ENCODE results near the gene PCDHB2. TPM values are rescaled to one million over a fixed set of nuclear protein-coding genes. Genes with fewer than 3 reads are reported as not detected.

The PCDHB2 gene
- total and polyA plus RNA-seq, 10 of the 15 experiments (the other 5 are each of a cell fraction or from before 2014, with no cell fraction given) = 0.08 to 0.17 (median 0.12) TPM; not detected in 6

- CTCF ChIA-PET = no interaction called here
- Histone ChIP-seq H3K36me3 (ENCODE audit: control insufficient read depth in 2 of 2, insufficient read depth in 2 of 2, low read length in 1 of 2) (no peaks in the 10 kb centered on the region), H3K9me3 (replicated peaks; ENCODE audit: control insufficient read depth, insufficient read depth, low read length) (no peaks in the 10 kb centered on the region; the same call in 2 of the 3 replicates), H3K4me3 (no peak overlapping the region), H3K27me3 (replicated peaks in 1 of 2; ENCODE audit: control insufficient read depth in 2 of 2, insufficient read depth in 2 of 2, low read length in 1 of 2) (no peaks in the 10 kb centered on the region), H3K9ac (ENCODE audit: control insufficient read depth, insufficient read depth, low read length) (no peak overlapping the region), H3K4me1 (ENCODE audit: control insufficient read depth, insufficient read depth, low read length) (no peaks in the 10 kb centered on the region), H3K79me2 (ENCODE audit: control insufficient read depth, insufficient read depth, low read length) (no peaks in the 10 kb centered on the region), H2AFZ (ENCODE audit: control insufficient read depth, low read depth, low read length) (no peak overlapping the region), H3K4me2 (ENCODE audit: control insufficient read depth, insufficient read depth) (no peak overlapping the region), H4K20me1 (ENCODE audit: control insufficient read depth, insufficient read depth) (no peaks in the 10 kb centered on the region), H3K27ac (ENCODE audit: control insufficient read depth, insufficient read depth) (no peak overlapping the region)
- RAD21 ChIA-PET (ENCODE audit: unreplicated experiment) = no interaction called here
- no peak for ATAC-seq
- no peak for FAIRE-seq
- intact Hi-C loops (cut with micrococcal nuclease; ENCODE audit: unreplicated experiment) = no loop called here
- no TSS peak for BruUV-seq (replicated peaks)
- SMC1A ChIA-PET (ENCODE audit: uncharacterized antibody, unreplicated experiment) = no interaction called here
- TF ChIP-seq, protein P1, sequence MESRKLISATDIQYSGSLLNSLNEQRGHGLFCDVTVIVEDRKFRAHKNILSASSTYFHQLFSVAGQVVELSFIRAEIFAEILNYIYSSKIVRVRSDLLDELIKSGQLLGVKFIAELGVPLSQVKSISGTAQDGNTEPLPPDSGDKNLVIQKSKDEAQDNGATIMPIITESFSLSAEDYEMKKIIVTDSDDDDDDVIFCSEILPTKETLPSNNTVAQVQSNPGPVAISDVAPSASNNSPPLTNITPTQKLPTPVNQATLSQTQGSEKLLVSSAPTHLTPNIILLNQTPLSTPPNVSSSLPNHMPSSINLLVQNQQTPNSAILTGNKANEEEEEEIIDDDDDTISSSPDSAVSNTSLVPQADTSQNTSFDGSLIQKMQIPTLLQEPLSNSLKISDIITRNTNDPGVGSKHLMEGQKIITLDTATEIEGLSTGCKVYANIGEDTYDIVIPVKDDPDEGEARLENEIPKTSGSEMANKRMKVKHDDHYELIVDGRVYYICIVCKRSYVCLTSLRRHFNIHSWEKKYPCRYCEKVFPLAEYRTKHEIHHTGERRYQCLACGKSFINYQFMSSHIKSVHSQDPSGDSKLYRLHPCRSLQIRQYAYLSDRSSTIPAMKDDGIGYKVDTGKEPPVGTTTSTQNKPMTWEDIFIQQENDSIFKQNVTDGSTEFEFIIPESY (IDR thresholded peaks at IDR 0.05) = no peak
- TF ChIP-seq SMARCA5 (IDR thresholded peaks at IDR 0.05) (no peak), BHLHE40 (IDR thresholded peaks at IDR 0.05; ENCODE audit: borderline replicate concordance in 1 of 2, low read depth in 2 of 2, low read length in 1 of 2) (no peak)
- POLR2A ChIA-PET = no interaction called here
- WGBS (ENCODE audit: insufficient coverage, insufficient replicate concordance, low lambda C conversion rate, missing lambda C conversion rate) = 56% methylated on average over 19 of the region's 19 CpGs
- in situ Hi-C loops (cut with MboI) = no loop called here
- DNase-seq (ENCODE audit: low read depth, low spot score) = no peak
Measured at GRCh38 chr5:141051521-141051866, 42.9 kb upstream of the PCDHB2 start.

DNA sequence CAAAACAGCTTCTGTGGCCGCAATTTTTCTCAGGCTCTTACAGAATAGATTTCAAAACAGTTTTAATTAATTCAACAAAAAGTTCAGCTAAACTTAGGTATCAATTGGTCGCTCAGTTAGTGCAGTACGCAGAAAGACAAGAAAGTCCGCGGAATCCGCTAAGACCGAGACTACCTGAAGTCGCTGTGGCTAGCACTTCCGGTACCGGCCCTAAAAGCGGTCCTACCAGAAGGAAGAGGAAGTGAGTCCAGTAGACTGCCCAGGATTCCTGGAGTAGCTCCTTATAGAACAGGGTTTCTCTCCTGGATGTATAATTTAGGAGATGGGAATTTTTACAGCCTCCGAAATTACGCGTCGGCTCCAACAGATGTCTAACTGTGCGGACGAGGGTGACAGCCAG is 16.6 kb upstream of the PCDHB2 start:
- Histone ChIP-seq H3K4me1 (ENCODE audit: control insufficient read depth, insufficient read depth, low read length) (no peaks in the 10 kb centered on the region), H3K9ac (ENCODE audit: control insufficient read depth, insufficient read depth, low read length) (no peak overlapping the region), H3K27me3 (replicated peaks in 1 of 2; ENCODE audit: control insufficient read depth in 2 of 2, insufficient read depth in 2 of 2, low read length in 1 of 2) (no peaks in the 10 kb centered on the region), H4K20me1 (ENCODE audit: control insufficient read depth, insufficient read depth) (no peaks in the 10 kb centered on the region), H3K9me3 (replicated peaks; ENCODE audit: control insufficient read depth, insufficient read depth, low read length) (no peaks in the 10 kb centered on the region), H3K4me3 (no peak overlapping the region), H3K79me2 (ENCODE audit: control insufficient read depth, insufficient read depth, low read length) (no peaks in the 10 kb centered on the region), H2AFZ (ENCODE audit: control insufficient read depth, low read depth, low read length) (no peak overlapping the region), H3K4me2 (ENCODE audit: control insufficient read depth, insufficient read depth) (no peak overlapping the region), H3K36me3 (ENCODE audit: control insufficient read depth in 2 of 2, insufficient read depth in 2 of 2, low read length in 1 of 2) (no peaks in the 10 kb centered on the region), H3K27ac (ENCODE audit: control insufficient read depth, insufficient read depth) (no peak overlapping the region)
- POLR2A ChIA-PET = no interaction called here
- FAIRE-seq (no peak), DNase-seq (ENCODE audit: low read depth, low spot score) (no peak), ATAC-seq (no peak)
- BruUV-seq (replicated peaks) = no TSS peak
- RAD21 ChIA-PET (ENCODE audit: unreplicated experiment) = no interaction called here
- no peak for TF ChIP-seq E2F8 (IDR thresholded peaks at IDR 0.05; ENCODE audit: low read depth, partially characterized antibody)
- no peak for TF ChIP-seq NFIC (IDR thresholded peaks at IDR 0.05; ENCODE audit: low read depth, low read length)
- no peak for TF ChIP-seq REST (IDR thresholded peaks at IDR 0.05; ENCODE audit: low read depth, low read length)
- intact Hi-C loops (cut with micrococcal nuclease; ENCODE audit: unreplicated experiment) = no loop called here
- 85% methylated on average over 17 of the region's 17 CpGs for WGBS (ENCODE audit: insufficient coverage, insufficient replicate concordance, low lambda C conversion rate, missing lambda C conversion rate)
- CTCF ChIA-PET = no interaction called here
- SMC1A ChIA-PET (ENCODE audit: uncharacterized antibody, unreplicated experiment) = no interaction called here
- in situ Hi-C loops (cut with MboI) = no loop called here
